Fibroblast of gingiva (primary cell): Measurements from ENCODE around the gene MTCL3.

Experiments used
- DNase-seq: peaks from one replicate; pipeline ENCODE4 v3.0.0-alpha.2; 2011; ENCODE audit warnings: low read depth

Gene MTCL3

GRCh38 chr6:127518710-127519468 is at the start of gene MTCL3:
Gene MTCL3 (minus strand): TSS chr6:127519335.
- peak; percentile 47 for DNase-seq

GRCh38 chr6:127567476-127567875 is 48.3 kb upstream of the MTCL3 start:
- DNase-seq = no peak

- DNase-seq = no peak
These were observed 47.5 kb upstream of the MTCL3 start for GRCh38 chr6:127566651-127567050.

GRCh38 chr6:127566119-127566518 is 47.0 kb upstream of the MTCL3 start:
- DNase-seq = no peak

- DNase-seq = no peak
These were observed 45.6 kb upstream of the MTCL3 start for GRCh38 chr6:127564761-127565160.

GRCh38 chr6:127561660-127562059 is 42.5 kb upstream of the MTCL3 start:
- DNase-seq = no peak

GRCh38 chr6:127554435-127555006 is 35.4 kb upstream of the MTCL3 start:
- DNase-seq = peak; percentile 36

- DNase-seq = peak; percentile 54
These were observed 31.3 kb upstream of the MTCL3 start for GRCh38 chr6:127550403-127550802.

- peak; percentile 11 for DNase-seq
These were observed 28.9 kb upstream of the MTCL3 start for GRCh38 chr6:127547904-127548649.

- no peak for DNase-seq
These were observed 28.1 kb upstream of the MTCL3 start for GRCh38 chr6:127547215-127547614.

GRCh38 chr6:127539272-127539671 is 20.1 kb upstream of the MTCL3 start:
- DNase-seq = peak; percentile 32

- DNase-seq = no peak
These were observed 19.7 kb upstream of the MTCL3 start for GRCh38 chr6:127538750-127539264.

- no peak for DNase-seq
These were observed 14.6 kb upstream of the MTCL3 start for GRCh38 chr6:127533736-127534135.

- DNase-seq = peak; percentile 69
These were observed 13.9 kb upstream of the MTCL3 start for GRCh38 chr6:127533011-127533410.

- DNase-seq = no peak
These were observed 3.6 kb upstream of the MTCL3 start for GRCh38 chr6:127522714-127523113.

GRCh38 chr6:127520066-127520465 is 931 bp upstream of the MTCL3 start:
- DNase-seq = no peak

GRCh38 chr6:127519469-127519785 is 292 bp upstream of the MTCL3 start:
- no peak for DNase-seq

- DNase-seq = no peak
These were observed 885 bp downstream of the MTCL3 start for GRCh38 chr6:127518191-127518709.

- DNase-seq = no peak
These were observed 1.4 kb downstream of the MTCL3 start for GRCh38 chr6:127517693-127518092.

GRCh38 chr6:127516662-127517273 is 2.4 kb downstream of the MTCL3 start:
- no peak for DNase-seq

GRCh38 chr6:127515794-127516661 is 3.1 kb downstream of the MTCL3 start:
- DNase-seq = peak; percentile 72
